ENCODE data around the gene USH2A. TPM values are rescaled to one million over a fixed set of nuclear protein-coding genes. Genes with fewer than 3 reads are reported as not detected.

Gene USH2A
- total RNA-seq, 1 donor from 2014 or later, result 0.04 TPM

- no peaks in the 10 kb centered on the region for H3K27me3 ChIP-seq
- no peak overlapping the region for H3K27ac ChIP-seq
- H3K36me3 ChIP-seq, result peaks cover 30% of the 10 kb centered on the region
- DNase-seq (ENCODE audit: low spot score), result no peak
- H3K9me3 ChIP-seq (ENCODE audit: low read depth), result no peaks in the 10 kb centered on the region
- H3K4me1 ChIP-seq, result no peaks in the 10 kb centered on the region
- no peak overlapping the region for H3K4me2 ChIP-seq
- H3K27ac Mint-ChIP-seq, result no peak overlapping the region
- no peak overlapping the region for H3K4me3 ChIP-seq
- H3K79me2 ChIP-seq (ENCODE audit: low read depth), result peaks cover 20% of the 10 kb centered on the region
- H2AFZ ChIP-seq (replicated peaks), result no peak overlapping the region
- no peak overlapping the region for H3K4me3 Mint-ChIP-seq
- no peaks in the 10 kb centered on the region for H3F3A ChIP-seq (ENCODE audit: low read depth)
- peaks cover 9% of the 10 kb centered on the region for H3K9me3 Mint-ChIP-seq
- H3K4me1 Mint-ChIP-seq, result no peaks in the 10 kb centered on the region
- no peaks in the 10 kb centered on the region for H3K27me3 Mint-ChIP-seq (ENCODE audit: insufficient read depth, low read depth)
- no peak overlapping the region for H3K9ac ChIP-seq
- H3K36me3 Mint-ChIP-seq, result peaks cover 41% of the 10 kb centered on the region
- peaks cover 4% of the 10 kb centered on the region for H4K20me1 ChIP-seq (ENCODE audit: low read depth)
- TF ChIP-seq CTCF (IDR thresholded peaks at IDR 0.05), result no peak
- no peak for TF ChIP-seq EZH2 (IDR thresholded peaks at IDR 0.05)
- TF ChIP-seq EZH2phosphoT487 (IDR thresholded peaks at IDR 0.05), result no peak
Observed at GRCh38 chr1:215612391-215612790, 810.9 kb downstream of the USH2A start.

- Histone ChIP-seq H4K20me1 (ENCODE audit: low read depth) (peaks cover 14% of the 10 kb centered on the region), H3K4me2 (no peak overlapping the region), H3K27ac (no peak overlapping the region), H3K4me3 (no peak overlapping the region), H3K4me1 (peaks cover 8% of the 10 kb centered on the region), H3K27me3 (no peaks in the 10 kb centered on the region), H3K9ac (no peak overlapping the region), H3K36me3 (peaks cover 30% of the 10 kb centered on the region), H3K79me2 (ENCODE audit: low read depth) (peaks cover 5% of the 10 kb centered on the region), H3F3A (ENCODE audit: low read depth) (peaks cover 12% of the 10 kb centered on the region), H3K9me3 (ENCODE audit: low read depth) (no peaks in the 10 kb centered on the region), H2AFZ (replicated peaks) (no peak overlapping the region)
- Mint-ChIP-seq H3K36me3 (peaks cover 41% of the 10 kb centered on the region), H3K4me1 (no peaks in the 10 kb centered on the region), H3K4me3 (no peak overlapping the region), H3K27me3 (ENCODE audit: insufficient read depth, low read depth) (no peaks in the 10 kb centered on the region), H3K9me3 (peaks cover 7% of the 10 kb centered on the region), H3K27ac (no peak overlapping the region)
- TF ChIP-seq EZH2phosphoT487 (IDR thresholded peaks at IDR 0.05), result no peak
- no peak for TF ChIP-seq CTCF (IDR thresholded peaks at IDR 0.05)
- no peak for TF ChIP-seq EZH2 (IDR thresholded peaks at IDR 0.05)
- DNase-seq (ENCODE audit: low spot score), result no peak
Observed at GRCh38 chr1:215608646-215609045, 814.6 kb downstream of the USH2A start.

- no peak overlapping the region for H3K27ac Mint-ChIP-seq
- no peaks in the 10 kb centered on the region for H3K9me3 Mint-ChIP-seq
- TF ChIP-seq EZH2 (IDR thresholded peaks at IDR 0.05), result no peak
- TF ChIP-seq CTCF (IDR thresholded peaks at IDR 0.05), result no peak
- no peak for TF ChIP-seq EZH2phosphoT487 (IDR thresholded peaks at IDR 0.05)
- H4K20me1 ChIP-seq (ENCODE audit: low read depth), result peaks cover 11% of the 10 kb centered on the region
- no peak overlapping the region for H3K27ac ChIP-seq
- no peak overlapping the region for H2AFZ ChIP-seq (replicated peaks)
- H3K9me3 ChIP-seq (ENCODE audit: low read depth), result no peaks in the 10 kb centered on the region
- H3K4me1 ChIP-seq, result peaks cover 8% of the 10 kb centered on the region
- no peaks in the 10 kb centered on the region for H3K27me3 Mint-ChIP-seq (ENCODE audit: insufficient read depth, low read depth)
- no peak overlapping the region for H3K9ac ChIP-seq
- no peak for DNase-seq (ENCODE audit: low spot score)
- no peak overlapping the region for H3K4me3 Mint-ChIP-seq
- H3K79me2 ChIP-seq (ENCODE audit: low read depth), result no peaks in the 10 kb centered on the region
- peaks cover 12% of the 10 kb centered on the region for H3F3A ChIP-seq (ENCODE audit: low read depth)
- no peak overlapping the region for H3K4me3 ChIP-seq
- H3K4me1 Mint-ChIP-seq, result no peaks in the 10 kb centered on the region
- no peak overlapping the region for H3K4me2 ChIP-seq
- H3K36me3 ChIP-seq, result peaks cover 19% of the 10 kb centered on the region
- H3K27me3 ChIP-seq, result no peaks in the 10 kb centered on the region
- peaks cover 34% of the 10 kb centered on the region for H3K36me3 Mint-ChIP-seq
Observed at GRCh38 chr1:215607412-215607811, 815.8 kb downstream of the USH2A start.
